Tongue (tissue), 2 donors: ENCODE measurements around the gene PAX2. TPM values are rescaled to one million over a fixed set of nuclear protein-coding genes. Genes with fewer than 3 reads are reported as not detected.

Experiments
- DNase-seq: peaks from one replicate; pipeline ENCODE4 v3.0.0-alpha.2; 2015
- total RNA-seq: library from RNA; depleted of rRNA; stranded (reverse); fragments of >200 nt; gene quantifications from one replicate; pipeline ENCODE4 v1.2.3, GENCODE V29; 2014

Gene PAX2
- total RNA-seq, 1 donor from 2014 or later = not detected

DNA sequence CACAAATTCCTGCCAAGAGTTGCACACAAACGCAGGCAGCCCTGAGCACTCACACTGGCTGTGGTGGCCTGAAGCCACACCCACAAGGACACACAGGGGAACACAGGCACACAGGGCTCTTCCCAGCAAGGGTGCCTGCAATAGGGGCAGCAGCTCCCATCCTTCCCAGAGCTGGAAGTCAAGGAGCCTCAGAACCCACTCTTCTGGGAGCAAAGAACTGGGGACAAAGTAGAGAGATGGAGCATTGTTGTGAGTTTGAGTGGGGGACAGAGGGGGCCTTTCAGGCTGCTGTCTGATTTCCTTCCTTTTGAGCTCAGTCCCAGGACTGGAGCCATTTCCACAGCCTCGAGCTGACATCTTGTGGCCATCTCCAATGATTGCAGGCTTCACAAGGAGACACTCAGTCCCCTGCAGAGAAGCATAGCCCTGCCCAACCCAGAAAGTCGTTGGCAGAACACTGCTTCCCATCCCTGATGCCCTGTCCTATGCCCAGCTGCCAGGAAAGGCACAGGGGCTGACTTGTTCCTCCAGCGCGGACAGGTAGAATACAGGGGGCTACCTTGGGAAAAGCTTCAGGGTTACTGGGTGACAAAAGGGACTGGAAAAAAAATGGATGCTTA, 133.0 kb downstream of the PAX2 start:
- peak; percentile 92 for DNase-seq

Other genes starting within 250 kb of the PAX2 start
- 4.6 TPM for gene SEC31B, start 225.7 kb upstream of the PAX2 start, total RNA-seq
- 80.8 TPM for gene NDUFB8, start 215.7 kb upstream of the PAX2 start, total RNA-seq
- 16.8 TPM for gene HIF1AN, start 209.6 kb upstream of the PAX2 start, total RNA-seq
- 119 TPM for gene SLF2, start 167.4 kb downstream of the PAX2 start, total RNA-seq
- 1.7 TPM for gene SEMA4G, start 223.9 kb downstream of the PAX2 start, total RNA-seq
- 42.0 TPM for gene MRPL43, start 241.9 kb downstream of the PAX2 start, total RNA-seq
- gene TWNK, start 242.0 kb downstream of the PAX2 start, total RNA-seq = 6.6 TPM